Ascending aorta (tissue), 2 donors: ENCODE data around the gene BCL2L15. TPM values are rescaled to one million over a fixed set of nuclear protein-coding genes. Genes with fewer than 3 reads are reported as not detected.

Experiments used
- DNase-seq, 2 donors: peaks; one replicate each; pipeline ENCODE4 v3.0.0-alpha.2; 2019; ENCODE audit warnings: low spot score in 2 of 2
- H3K27ac ChIP-seq, 2 donors: fragments of 200-600 bp; sonication (generic); one replicate each; pipeline ENCODE4 v1.5.1; 2016 to 2017; ENCODE audit warnings: mild to moderate bottlenecking in 1 of 2
- H3K27me3 ChIP-seq: fragments of 200-600 bp; sonication (generic); one replicate; pipeline ENCODE4 v1.5.1; 2017
- H3K36me3 ChIP-seq, 2 donors: fragments of 200-600 bp; sonication (generic); one replicate each; pipeline ENCODE4 v1.5.1; 2016
- H3K4me1 ChIP-seq, 2 donors: fragments of 200-600 bp; sonication (generic); one replicate each; pipeline ENCODE4 v1.5.1; 2016 to 2017; ENCODE audit warnings: mild to moderate bottlenecking in 1 of 2
- H3K4me3 ChIP-seq, 2 donors: fragments of 200-600 bp; sonication (generic); one replicate each; pipeline ENCODE4 v1.5.1; 2016 to 2017; ENCODE audit warnings: mild to moderate bottlenecking in 1 of 2
- H3K9me3 ChIP-seq, 2 donors: fragments of 200-600 bp; sonication (generic); one replicate each; pipeline ENCODE4 v1.5.1; 2016
- intact Hi-C: fragments of 100-400 bp; cut with DNase I; formaldehyde crosslinking; loops from one replicate; pipeline ENCODE4 v1.15.1; 2023
- total RNA-seq: library from RNA; depleted of rRNA; stranded (reverse); fragments of >200 nt; gene quantifications from one replicate; pipeline ENCODE4 v1.1.0, GENCODE V29; 2016
- TF ChIP-seq, protein P1 (sequence below), 3 experiments: fragments of 200-600 bp in 2 of 3; fragments of 450-650 bp in 1 of 3; sonication (generic) in 2 of 3; IDR thresholded peaks; one replicate each; pipeline ENCODE4 v1.5.1; 2016 to 2019; ENCODE audit warnings: antibody characterized with exemption in 3 of 3, mild to moderate bottlenecking in 1 of 3, moderate library complexity in 1 of 3

BCL2L15 gene
- total RNA-seq, 1 donor from 2014 or later: not detected

- no peaks in the 10 kb centered on the region for H3K36me3 ChIP-seq
- DNase-seq: no peak
- no peak overlapping the region for H3K4me3 ChIP-seq
- no peaks in the 10 kb centered on the region for H3K27me3 ChIP-seq
- no peak overlapping the region for H3K27ac ChIP-seq
- H3K4me1 ChIP-seq: no peaks in the 10 kb centered on the region
- TF ChIP-seq, protein P1, sequence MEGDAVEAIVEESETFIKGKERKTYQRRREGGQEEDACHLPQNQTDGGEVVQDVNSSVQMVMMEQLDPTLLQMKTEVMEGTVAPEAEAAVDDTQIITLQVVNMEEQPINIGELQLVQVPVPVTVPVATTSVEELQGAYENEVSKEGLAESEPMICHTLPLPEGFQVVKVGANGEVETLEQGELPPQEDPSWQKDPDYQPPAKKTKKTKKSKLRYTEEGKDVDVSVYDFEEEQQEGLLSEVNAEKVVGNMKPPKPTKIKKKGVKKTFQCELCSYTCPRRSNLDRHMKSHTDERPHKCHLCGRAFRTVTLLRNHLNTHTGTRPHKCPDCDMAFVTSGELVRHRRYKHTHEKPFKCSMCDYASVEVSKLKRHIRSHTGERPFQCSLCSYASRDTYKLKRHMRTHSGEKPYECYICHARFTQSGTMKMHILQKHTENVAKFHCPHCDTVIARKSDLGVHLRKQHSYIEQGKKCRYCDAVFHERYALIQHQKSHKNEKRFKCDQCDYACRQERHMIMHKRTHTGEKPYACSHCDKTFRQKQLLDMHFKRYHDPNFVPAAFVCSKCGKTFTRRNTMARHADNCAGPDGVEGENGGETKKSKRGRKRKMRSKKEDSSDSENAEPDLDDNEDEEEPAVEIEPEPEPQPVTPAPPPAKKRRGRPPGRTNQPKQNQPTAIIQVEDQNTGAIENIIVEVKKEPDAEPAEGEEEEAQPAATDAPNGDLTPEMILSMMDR (IDR thresholded peaks at IDR 0.05): no peak
- intact Hi-C loops: loop anchor here (2.0 to 5.0 kb wide), 3 partner anchors 70 to 448 kb away; partner anchors contain the start of genes AP4B1 and DCLRE1B
- H3K9me3 ChIP-seq: no peaks in the 10 kb centered on the region
These were observed 52.7 kb downstream of the BCL2L15 start for GRCh38 chr1:113834716-113835115.

Other genes with a start within 250 kb of the BCL2L15 start
- 38.6 TPM for gene PHTF1, start 128.1 kb downstream of the BCL2L15 start, total RNA-seq
- 22.7 TPM for gene RSBN1, start 75.1 kb downstream of the BCL2L15 start, total RNA-seq
- 2.3 TPM for gene PTPN22, start 15.9 kb downstream of the BCL2L15 start, total RNA-seq
- gene AP4B1, start 17.2 kb upstream of the BCL2L15 start, total RNA-seq: 3.2 TPM
- 1.9 TPM for gene DCLRE1B, start 17.7 kb upstream of the BCL2L15 start, total RNA-seq
- gene HIPK1, start 41.7 kb upstream of the BCL2L15 start, total RNA-seq: 41.7 TPM
- gene OLFML3, start 91.9 kb upstream of the BCL2L15 start, total RNA-seq: 26.4 TPM